ENCODE measurements around the gene PDGFRA. TPM values are rescaled to one million over a fixed set of nuclear protein-coding genes. Genes with fewer than 3 reads are reported as not detected.

PDGFRA gene
- total RNA-seq, 2 donors from 2014 or later: 5.8 to 82.2 TPM

DNA sequence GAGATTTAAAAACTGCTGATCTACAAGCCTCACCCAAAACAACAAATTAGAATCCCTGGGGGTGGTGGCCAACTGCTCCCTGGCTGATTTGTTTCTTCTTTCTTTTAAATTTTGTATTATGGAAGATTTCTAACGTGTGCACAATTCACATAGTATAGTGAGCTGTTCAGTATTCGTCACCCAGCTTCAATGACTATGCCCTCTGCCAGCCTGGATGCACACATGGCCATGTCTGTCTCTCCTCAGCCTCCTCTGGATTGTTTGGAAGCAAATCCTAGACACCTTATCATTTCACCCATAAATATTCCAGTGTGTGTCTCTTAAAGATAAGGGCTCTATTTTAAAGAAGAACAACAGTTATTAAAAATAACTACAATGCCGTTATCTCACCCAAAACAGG is 61.9 kb downstream of the PDGFRA start:
- Histone ChIP-seq H3K4me3 (no peak overlapping the region), H3K27me3 (replicated peaks; ENCODE audit: insufficient read depth) (no peaks in the 10 kb centered on the region), H3K9me3 (no peaks in the 10 kb centered on the region), H3K27ac (no peak overlapping the region), H3K36me3 (no peaks in the 10 kb centered on the region), H3K4me1 (replicated peaks) (no peaks in the 10 kb centered on the region)
- no peak for DNase-seq (ENCODE audit: low spot score)
- intact Hi-C loops (cut with DNase I): no loop called here
- 91% methylated on average over 3 of the region's 3 CpGs for WGBS
- no peak for TF ChIP-seq POLR2AphosphoS5 (IDR thresholded peaks at IDR 0.05)
- no peak for TF ChIP-seq POLR2A (IDR thresholded peaks at IDR 0.05)
- TF ChIP-seq, protein P1, sequence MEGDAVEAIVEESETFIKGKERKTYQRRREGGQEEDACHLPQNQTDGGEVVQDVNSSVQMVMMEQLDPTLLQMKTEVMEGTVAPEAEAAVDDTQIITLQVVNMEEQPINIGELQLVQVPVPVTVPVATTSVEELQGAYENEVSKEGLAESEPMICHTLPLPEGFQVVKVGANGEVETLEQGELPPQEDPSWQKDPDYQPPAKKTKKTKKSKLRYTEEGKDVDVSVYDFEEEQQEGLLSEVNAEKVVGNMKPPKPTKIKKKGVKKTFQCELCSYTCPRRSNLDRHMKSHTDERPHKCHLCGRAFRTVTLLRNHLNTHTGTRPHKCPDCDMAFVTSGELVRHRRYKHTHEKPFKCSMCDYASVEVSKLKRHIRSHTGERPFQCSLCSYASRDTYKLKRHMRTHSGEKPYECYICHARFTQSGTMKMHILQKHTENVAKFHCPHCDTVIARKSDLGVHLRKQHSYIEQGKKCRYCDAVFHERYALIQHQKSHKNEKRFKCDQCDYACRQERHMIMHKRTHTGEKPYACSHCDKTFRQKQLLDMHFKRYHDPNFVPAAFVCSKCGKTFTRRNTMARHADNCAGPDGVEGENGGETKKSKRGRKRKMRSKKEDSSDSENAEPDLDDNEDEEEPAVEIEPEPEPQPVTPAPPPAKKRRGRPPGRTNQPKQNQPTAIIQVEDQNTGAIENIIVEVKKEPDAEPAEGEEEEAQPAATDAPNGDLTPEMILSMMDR (IDR thresholded peaks at IDR 0.05): no peak

DNA sequence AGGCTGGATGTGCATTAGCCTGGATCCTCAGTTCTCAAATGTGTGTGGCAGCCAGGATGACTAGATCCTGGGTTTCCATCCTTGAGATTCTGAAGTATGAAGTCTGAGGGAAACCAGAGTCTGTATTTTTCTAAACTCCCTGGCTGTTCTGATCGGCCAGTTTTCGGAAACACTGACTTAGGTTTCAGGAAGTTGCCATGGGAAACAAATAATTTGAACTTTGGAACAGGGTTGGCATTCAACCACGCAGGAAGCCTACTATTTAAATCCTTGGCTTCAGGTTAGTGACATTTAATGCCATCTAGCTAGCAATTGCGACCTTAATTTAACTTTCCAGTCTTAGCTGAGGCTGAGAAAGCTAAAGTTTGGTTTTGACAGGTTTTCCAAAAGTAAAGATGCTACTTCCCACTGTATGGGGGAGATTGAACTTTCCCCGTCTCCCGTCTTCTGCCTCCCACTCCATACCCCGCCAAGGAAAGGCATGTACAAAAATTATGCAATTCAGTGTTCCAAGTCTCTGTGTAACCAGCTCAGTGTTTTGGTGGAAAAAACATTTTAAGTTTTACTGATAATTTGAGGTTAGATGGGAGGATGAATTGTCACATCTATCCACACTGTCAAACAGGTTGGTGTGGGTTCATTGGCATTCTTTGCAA is 67.6 kb downstream of the PDGFRA start:
- H3K9me3 ChIP-seq: no peaks in the 10 kb centered on the region
- no peak overlapping the region for H3K27ac ChIP-seq
- no peaks in the 10 kb centered on the region for H3K36me3 ChIP-seq
- WGBS: 72% methylated on average over 7 of the region's 7 CpGs
- H3K27me3 ChIP-seq (replicated peaks; ENCODE audit: insufficient read depth): no peaks in the 10 kb centered on the region
- no peak for DNase-seq (ENCODE audit: low spot score)
- intact Hi-C loops (cut with DNase I): no loop called here
- TF ChIP-seq, protein P1 (IDR thresholded peaks at IDR 0.05): no peak
- no peak for TF ChIP-seq POLR2A (IDR thresholded peaks at IDR 0.05)
- no peaks in the 10 kb centered on the region for H3K4me1 ChIP-seq (replicated peaks)
- H3K4me3 ChIP-seq: no peak overlapping the region

DNA sequence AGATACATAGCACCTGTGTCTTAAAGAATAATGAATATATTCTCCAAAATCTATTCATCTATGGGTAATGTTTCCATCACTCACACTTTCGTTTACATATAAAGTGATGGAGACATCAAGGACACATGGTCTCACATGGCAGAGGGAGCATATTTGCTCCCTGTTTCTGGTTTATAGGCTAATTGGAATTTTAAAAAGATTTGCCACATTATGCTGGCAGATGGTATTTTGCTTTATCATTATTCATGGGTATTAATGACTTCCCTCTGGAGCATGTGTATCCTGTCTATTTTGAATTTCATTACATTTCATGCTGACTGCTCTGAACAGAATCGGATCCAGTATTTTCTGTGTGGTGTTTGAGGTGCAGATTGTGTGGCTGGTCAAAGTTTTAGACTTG is 79.0 kb downstream of the PDGFRA start:
- no peak overlapping the region for H3K4me3 ChIP-seq
- H3K4me1 ChIP-seq (replicated peaks): no peaks in the 10 kb centered on the region
- TF ChIP-seq POLR2A (IDR thresholded peaks at IDR 0.05) (no peak), POLR2AphosphoS5 (IDR thresholded peaks at IDR 0.05) (no peak)
- TF ChIP-seq, protein P1 (IDR thresholded peaks at IDR 0.05): no peak
- H3K27ac ChIP-seq: no peak overlapping the region
- H3K27me3 ChIP-seq (replicated peaks; ENCODE audit: insufficient read depth): no peaks in the 10 kb centered on the region
- no peaks in the 10 kb centered on the region for H3K36me3 ChIP-seq
- H3K9me3 ChIP-seq: no peaks in the 10 kb centered on the region
- no peak for DNase-seq (ENCODE audit: low spot score)
- WGBS: 74% methylated on average over 2 of the region's 2 CpGs
- intact Hi-C loops (cut with DNase I): no loop called here

DNA sequence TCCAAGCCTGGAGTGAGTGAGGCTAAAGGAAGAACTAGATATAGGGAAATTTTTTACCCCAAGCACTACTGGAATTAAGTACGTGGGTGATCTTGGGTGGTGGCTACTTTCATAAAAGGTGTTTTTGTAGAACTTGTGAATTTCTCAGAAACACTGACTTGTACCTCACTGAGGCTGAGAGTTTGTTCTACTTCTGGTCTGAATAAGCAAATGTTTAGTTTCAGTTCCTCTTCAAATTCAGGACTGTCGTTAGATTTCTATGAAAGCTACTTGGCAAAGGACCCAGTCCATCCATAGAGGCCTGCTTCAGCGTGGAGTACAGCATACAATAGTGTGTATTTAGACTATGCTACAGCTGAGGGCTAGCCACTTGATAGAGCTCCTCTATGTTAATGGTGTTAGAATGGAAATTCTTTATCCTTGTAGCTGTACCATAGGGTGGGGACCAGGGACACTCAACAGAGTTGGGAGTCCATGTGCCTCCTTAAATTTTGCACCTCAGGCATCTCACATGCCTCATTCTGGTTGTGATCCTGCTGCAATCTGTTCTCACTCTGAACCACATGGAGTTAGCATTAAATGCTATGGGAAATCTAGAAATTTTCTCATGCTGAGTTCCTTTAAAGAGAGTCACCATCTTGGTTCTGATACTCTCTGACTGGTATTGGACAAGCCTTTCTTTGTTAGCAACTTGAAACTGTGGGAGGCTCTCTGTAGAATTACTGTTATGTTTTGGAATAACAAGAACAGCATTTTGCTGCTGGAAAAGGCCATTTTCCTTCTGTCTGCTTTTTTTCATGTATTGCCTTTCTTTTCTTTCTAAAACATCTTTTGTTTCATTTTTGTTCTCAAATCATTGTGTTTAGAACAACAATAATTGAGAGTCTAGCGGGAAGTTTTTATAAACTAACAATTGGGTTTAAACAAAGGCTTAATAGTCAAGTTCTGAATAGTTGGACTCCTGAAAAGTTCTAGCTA is 86.8 kb downstream of the PDGFRA start:
- intact Hi-C loops (cut with DNase I): no loop called here
- DNase-seq (ENCODE audit: low spot score): no peak
- WGBS: 68% methylated on average over 4 of the region's 4 CpGs

More for the DNA sequence above, 86.8 kb downstream of the PDGFRA start:
- no peak overlapping the region for H3K4me3 ChIP-seq
- H3K27ac ChIP-seq: no peak overlapping the region
- no peaks in the 10 kb centered on the region for H3K4me1 ChIP-seq (replicated peaks)
- TF ChIP-seq POLR2A (IDR thresholded peaks at IDR 0.05) (no peak), POLR2AphosphoS5 (IDR thresholded peaks at IDR 0.05) (no peak)
- TF ChIP-seq, protein P1 (IDR thresholded peaks at IDR 0.05): no peak
- no peaks in the 10 kb centered on the region for H3K27me3 ChIP-seq (replicated peaks; ENCODE audit: insufficient read depth)
- H3K36me3 ChIP-seq: no peaks in the 10 kb centered on the region
- no peaks in the 10 kb centered on the region for H3K9me3 ChIP-seq
